Keratinocyte (primary cell): Measurements from ENCODE around the gene NOX3. TPM values are rescaled to one million over a fixed set of nuclear protein-coding genes. Genes with fewer than 3 reads are reported as not detected.

Experiments
- DNase-seq: peaks from one replicate; pipeline ENCODE4 v3.0.0-alpha.2; 2011; ENCODE audit warnings: low read depth, missing footprints, low spot score
- FAIRE-seq: peaks from 2 replicates; lab custom pipeline; 2011; peaks lifted over from hg19 to GRCh38; lab: Jason Lieb, UNC
- H2AFZ ChIP-seq: 2 replicates; pipeline ENCODE4 v1.6.0; 2012; ENCODE audit warnings: low read length, control low read depth, inconsistent platforms; ENCODE audit not compliant: control insufficient read depth
- H3K27ac ChIP-seq: 2 replicates; pipeline ENCODE4 v1.5.1; 2011; ENCODE audit warnings: low read length; ENCODE audit not compliant: control insufficient read depth, insufficient read depth
- H3K27me3 ChIP-seq: 3 replicates; pipeline ENCODE4 v1.6.0; 2011; ENCODE audit warnings: low read length; ENCODE audit not compliant: control insufficient read depth, insufficient read depth; ENCODE audit errors: extremely low read depth
- H3K36me3 ChIP-seq, 2 experiments: 2 replicates in 1 of 2; 3 replicates in 1 of 2; pipeline ENCODE4 v1.5.1; 2011; ENCODE audit warnings: low read length in 2 of 2, mild to moderate bottlenecking in 1 of 2; ENCODE audit not compliant: control insufficient read depth in 2 of 2, insufficient read depth in 2 of 2; ENCODE audit errors: extremely low read depth in 1 of 2
- H3K4me1 ChIP-seq: 3 replicates; pipeline ENCODE4 v1.5.1; 2011; ENCODE audit warnings: low read length; ENCODE audit not compliant: control insufficient read depth, insufficient read depth; ENCODE audit errors: extremely low read depth
- H3K4me2 ChIP-seq: 3 replicates; pipeline ENCODE4 v1.6.0; 2011; ENCODE audit warnings: low read depth, low read length; ENCODE audit not compliant: control insufficient read depth, insufficient read depth; ENCODE audit errors: extremely low read depth
- H3K4me3 ChIP-seq, 3 experiments: fragments of 200-600 bp in 1 of 3; sonication (generic) in 1 of 3; 2 replicates in 2 of 3; 3 replicates in 1 of 3; pipeline ENCODE4 v1.5.1; 2011 to 2016; ENCODE audit warnings: low read length in 3 of 3, mild to moderate bottlenecking in 3 of 3, control low read depth in 2 of 3, inconsistent platforms in 1 of 3, low read depth in 1 of 3, mixed read lengths in 1 of 3, mixed run types in 1 of 3, moderate library complexity in 1 of 3; ENCODE audit not compliant: control insufficient read depth in 2 of 3, insufficient read depth in 2 of 3; ENCODE audit errors: extremely low read depth in 1 of 3
- H3K79me2 ChIP-seq: 2 replicates; pipeline ENCODE4 v1.6.0; 2012; ENCODE audit warnings: low read length; ENCODE audit not compliant: control insufficient read depth, insufficient read depth
- H3K9ac ChIP-seq: 3 replicates; pipeline ENCODE4 v1.6.0; 2011; ENCODE audit warnings: low read length; ENCODE audit not compliant: control insufficient read depth, insufficient read depth; ENCODE audit errors: extremely low read depth
- H3K9me1 ChIP-seq: 3 replicates; pipeline ENCODE4 v1.6.0; 2011; ENCODE audit warnings: low read length; ENCODE audit not compliant: control insufficient read depth, insufficient read depth; ENCODE audit errors: extremely low read depth
- H3K9me3 ChIP-seq: 2 replicates; pipeline ENCODE4 v1.5.1; 2012; ENCODE audit warnings: low read depth, low read length; ENCODE audit not compliant: control insufficient read depth
- H4K20me1 ChIP-seq: 3 replicates; pipeline ENCODE4 v1.6.0; 2011; ENCODE audit warnings: low read length; ENCODE audit not compliant: control insufficient read depth, insufficient read depth; ENCODE audit errors: extremely low read depth
- CTCF ChIP-seq, 3 experiments: IDR thresholded peaks in 1 of 3; conservative IDR thresholded peaks in 1 of 3; optimal IDR thresholded peaks in 1 of 3; 2 replicates in 2 of 3; 3 replicates in 1 of 3; pipeline versions ENCODE3 to v1.5.1; 2011; ENCODE audit warnings: low read length in 3 of 3, mild to moderate bottlenecking in 3 of 3, moderate library complexity in 2 of 3, control low read depth in 1 of 3, inconsistent platforms in 1 of 3; ENCODE audit not compliant: insufficient read depth in 2 of 3; ENCODE audit errors: extremely low read depth in 1 of 3
- EZH2 ChIP-seq: IDR thresholded peaks from one replicate; pipeline ENCODE4 v1.6.1; 2012; ENCODE audit warnings: inconsistent platforms, mild to moderate bottlenecking, low read length, moderate library complexity
- dilution Hi-C: fragments of 300-500 bp; cut with MboI; formaldehyde crosslinking; loops from one replicate; pipeline ENCODE4 v1.7.0; 2020; ENCODE audit warnings: low sequenced_read_pairs; ENCODE audit not compliant: extremely low pct_ligation_motif_present
- polyA plus RNA-seq, 5 experiments: library from polyadenylated mRNA; depleted of rRNA in 3 of 5; stranded (reverse) in 3 of 5; stranded (forward) in 1 of 5; unstranded in 1 of 5; fragments of >200 nt; gene quantifications; 1 replicate in 1 of 5; 2 replicates in 3 of 5; 3 replicates in 1 of 5; pipeline versions ENCODE4 v1.2.1 to v1.2.3, GENCODE V29; 2011 to 2012; ENCODE audit warnings: missing spikeins in 2 of 5, low read depth in 1 of 5, low replicate concordance in 1 of 5

The NOX3 gene
- polyA plus RNA-seq, 1 donor (not counting 4 experiments of a cell fraction or from before 2014, with no cell fraction given), result not detected

GRCh38 chr6:155372256-155372655 is 83.4 kb downstream of the NOX3 start:
- dilution Hi-C loops, result no loop called here
- Histone ChIP-seq H3K9me1 (no peaks in the 10 kb centered on the region), H3K79me2 (no peaks in the 10 kb centered on the region), H2AFZ (no peak overlapping the region), H3K36me3 (no peaks in the 10 kb centered on the region), H3K4me2 (no peak overlapping the region), H3K27ac (no peak overlapping the region), H4K20me1 (no peaks in the 10 kb centered on the region), H3K9ac (no peak overlapping the region), H3K4me3 (no peak overlapping the region), H3K27me3 (peaks cover 6% of the 10 kb centered on the region), H3K4me1 (no peaks in the 10 kb centered on the region), H3K9me3 (no peaks in the 10 kb centered on the region)
- no peak for DNase-seq
- FAIRE-seq, result no peak
- TF ChIP-seq EZH2, result no peak
- TF ChIP-seq CTCF (optimal IDR thresholded peaks at IDR 0.05 in 1 of 3, IDR thresholded peaks at IDR 0.05 in 1 of 3, conservative IDR thresholded peaks at IDR 0.05 in 1 of 3; ENCODE audit: extremely low read depth in 1 of 3, insufficient read depth in 2 of 3, low read length in 3 of 3), result no peak

- Histone ChIP-seq H3K36me3 (no peaks in the 10 kb centered on the region), H3K4me2 (no peak overlapping the region), H4K20me1 (no peaks in the 10 kb centered on the region), H3K4me1 (no peaks in the 10 kb centered on the region), H3K4me3 (no peak overlapping the region), H3K27ac (no peak overlapping the region), H3K9me1 (no peaks in the 10 kb centered on the region), H2AFZ (peak overlapping the region; percentile 31), H3K79me2 (no peaks in the 10 kb centered on the region), H3K9me3 (no peaks in the 10 kb centered on the region), H3K9ac (no peak overlapping the region), H3K27me3 (peaks cover 6% of the 10 kb centered on the region)
- no peak for DNase-seq
- FAIRE-seq, result no peak
- dilution Hi-C loops, result no loop called here
- TF ChIP-seq EZH2 (no peak), CTCF (optimal IDR thresholded peaks at IDR 0.05 in 1 of 3, IDR thresholded peaks at IDR 0.05 in 1 of 3, conservative IDR thresholded peaks at IDR 0.05 in 1 of 3; ENCODE audit: extremely low read depth in 1 of 3, insufficient read depth in 2 of 3, low read length in 3 of 3) (no peak)
Observed at GRCh38 chr6:155371230-155371629, 84.4 kb downstream of the NOX3 start.
